HL-60 (cell line): ENCODE results near the gene NDC1.

Source experiments
- DNase-seq, 2 experiments: peaks; one replicate each; pipeline ENCODE4 v3.0.0-alpha.2; 2010 to 2020; ENCODE audit warnings: low read depth in 1 of 2, low spot score in 1 of 2
- H3K27ac ChIP-seq: fragments of 250-450 bp; sonication (Bioruptor Pico); replicated peaks from 2 replicates; pipeline ENCODE4 v1.5.1; 2020; ENCODE audit warnings: mild to moderate bottlenecking, moderate library complexity
- H3K27me3 ChIP-seq: fragments of 250-450 bp; sonication (Bioruptor Pico); 2 replicates; pipeline ENCODE4 v1.5.1; 2021; ENCODE audit warnings: mild to moderate bottlenecking, moderate library complexity; ENCODE audit not compliant: insufficient read depth, poor library complexity, severe bottlenecking
- H3K4me3 ChIP-seq: replicated peaks from 2 replicates; pipeline ENCODE4 v1.5.1; 2011; ENCODE audit warnings: mild to moderate bottlenecking, control low read depth, low read length; ENCODE audit not compliant: insufficient read depth
- GABPA ChIP-seq: IDR thresholded peaks from 2 replicates; pipeline ENCODE4 v1.6.1; 2012; ENCODE audit warnings: low read depth
- POLR2AphosphoS5 ChIP-seq: IDR thresholded peaks from 2 replicates; pipeline ENCODE4 v1.6.1; 2012; ENCODE audit warnings: low read depth
- SPI1 ChIP-seq: IDR thresholded peaks from 2 replicates; pipeline ENCODE4 v1.6.1; 2012; ENCODE audit warnings: low read depth, mild to moderate bottlenecking, borderline replicate concordance
- TF ChIP-seq, protein P1 (sequence below): IDR thresholded peaks from one replicate; pipeline ENCODE4 v1.5.1; 2011; ENCODE audit warnings: low read length, control low read depth, inconsistent platforms; ENCODE audit not compliant: insufficient read depth
- TF ChIP-seq, protein P2 (sequence below): IDR thresholded peaks from 2 replicates; pipeline ENCODE4 v1.6.1; 2012; ENCODE audit warnings: low read depth; ENCODE audit not compliant: insufficient replicate concordance

Gene NDC1

DNA sequence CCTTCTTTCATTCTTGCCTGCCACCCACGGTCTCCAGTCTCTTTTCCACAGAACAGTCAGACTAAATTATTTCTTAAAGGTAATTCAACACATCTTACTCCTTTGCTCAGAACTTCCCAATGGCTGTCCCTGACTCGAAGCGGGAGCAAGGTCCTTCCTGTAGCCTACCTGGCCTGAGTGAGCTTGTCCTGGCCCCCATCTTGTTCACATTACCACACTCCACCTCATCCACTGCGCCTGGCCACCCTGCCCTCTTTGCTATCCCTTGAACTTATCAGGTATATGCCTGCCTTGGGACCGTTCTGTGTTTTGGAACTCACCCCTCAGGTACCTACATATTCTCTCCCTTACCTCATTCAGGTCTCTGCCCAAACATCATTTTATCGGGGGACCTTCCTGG lies 85.8 kb downstream of the NDC1 start:
- Histone ChIP-seq H3K27ac (no peak overlapping the region), H3K4me3 (no peak overlapping the region), H3K27me3 (no peaks in the 10 kb centered on the region)
- TF ChIP-seq, protein P1, sequence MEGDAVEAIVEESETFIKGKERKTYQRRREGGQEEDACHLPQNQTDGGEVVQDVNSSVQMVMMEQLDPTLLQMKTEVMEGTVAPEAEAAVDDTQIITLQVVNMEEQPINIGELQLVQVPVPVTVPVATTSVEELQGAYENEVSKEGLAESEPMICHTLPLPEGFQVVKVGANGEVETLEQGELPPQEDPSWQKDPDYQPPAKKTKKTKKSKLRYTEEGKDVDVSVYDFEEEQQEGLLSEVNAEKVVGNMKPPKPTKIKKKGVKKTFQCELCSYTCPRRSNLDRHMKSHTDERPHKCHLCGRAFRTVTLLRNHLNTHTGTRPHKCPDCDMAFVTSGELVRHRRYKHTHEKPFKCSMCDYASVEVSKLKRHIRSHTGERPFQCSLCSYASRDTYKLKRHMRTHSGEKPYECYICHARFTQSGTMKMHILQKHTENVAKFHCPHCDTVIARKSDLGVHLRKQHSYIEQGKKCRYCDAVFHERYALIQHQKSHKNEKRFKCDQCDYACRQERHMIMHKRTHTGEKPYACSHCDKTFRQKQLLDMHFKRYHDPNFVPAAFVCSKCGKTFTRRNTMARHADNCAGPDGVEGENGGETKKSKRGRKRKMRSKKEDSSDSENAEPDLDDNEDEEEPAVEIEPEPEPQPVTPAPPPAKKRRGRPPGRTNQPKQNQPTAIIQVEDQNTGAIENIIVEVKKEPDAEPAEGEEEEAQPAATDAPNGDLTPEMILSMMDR = no peak
- TF ChIP-seq GABPA (no peak), POLR2AphosphoS5 (no peak), SPI1 (no peak)
- TF ChIP-seq, protein P2, sequence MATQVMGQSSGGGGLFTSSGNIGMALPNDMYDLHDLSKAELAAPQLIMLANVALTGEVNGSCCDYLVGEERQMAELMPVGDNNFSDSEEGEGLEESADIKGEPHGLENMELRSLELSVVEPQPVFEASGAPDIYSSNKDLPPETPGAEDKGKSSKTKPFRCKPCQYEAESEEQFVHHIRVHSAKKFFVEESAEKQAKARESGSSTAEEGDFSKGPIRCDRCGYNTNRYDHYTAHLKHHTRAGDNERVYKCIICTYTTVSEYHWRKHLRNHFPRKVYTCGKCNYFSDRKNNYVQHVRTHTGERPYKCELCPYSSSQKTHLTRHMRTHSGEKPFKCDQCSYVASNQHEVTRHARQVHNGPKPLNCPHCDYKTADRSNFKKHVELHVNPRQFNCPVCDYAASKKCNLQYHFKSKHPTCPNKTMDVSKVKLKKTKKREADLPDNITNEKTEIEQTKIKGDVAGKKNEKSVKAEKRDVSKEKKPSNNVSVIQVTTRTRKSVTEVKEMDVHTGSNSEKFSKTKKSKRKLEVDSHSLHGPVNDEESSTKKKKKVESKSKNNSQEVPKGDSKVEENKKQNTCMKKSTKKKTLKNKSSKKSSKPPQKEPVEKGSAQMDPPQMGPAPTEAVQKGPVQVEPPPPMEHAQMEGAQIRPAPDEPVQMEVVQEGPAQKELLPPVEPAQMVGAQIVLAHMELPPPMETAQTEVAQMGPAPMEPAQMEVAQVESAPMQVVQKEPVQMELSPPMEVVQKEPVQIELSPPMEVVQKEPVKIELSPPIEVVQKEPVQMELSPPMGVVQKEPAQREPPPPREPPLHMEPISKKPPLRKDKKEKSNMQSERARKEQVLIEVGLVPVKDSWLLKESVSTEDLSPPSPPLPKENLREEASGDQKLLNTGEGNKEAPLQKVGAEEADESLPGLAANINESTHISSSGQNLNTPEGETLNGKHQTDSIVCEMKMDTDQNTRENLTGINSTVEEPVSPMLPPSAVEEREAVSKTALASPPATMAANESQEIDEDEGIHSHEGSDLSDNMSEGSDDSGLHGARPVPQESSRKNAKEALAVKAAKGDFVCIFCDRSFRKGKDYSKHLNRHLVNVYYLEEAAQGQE = no peak
- DNase-seq = no peak

DNA sequence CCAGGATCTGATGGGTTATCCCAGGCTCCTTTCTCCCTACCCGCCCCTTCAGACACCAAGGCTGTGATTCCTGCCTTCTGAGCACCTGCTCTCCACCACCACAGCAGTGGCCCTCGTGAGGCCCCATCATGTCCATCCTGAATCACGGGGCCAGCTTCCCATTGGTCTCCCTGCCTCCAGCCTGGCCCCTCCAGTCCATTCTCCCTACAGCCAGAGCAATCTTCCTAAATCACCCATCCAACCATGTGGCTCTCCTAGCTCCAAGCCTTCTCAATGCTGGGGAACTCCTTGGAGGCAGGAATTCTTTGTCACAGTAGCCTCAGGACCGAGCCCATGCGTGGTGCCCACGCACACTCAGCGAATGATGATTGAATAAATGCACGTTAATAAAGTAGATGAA lies 90.3 kb downstream of the NDC1 start:
- H3K27me3 ChIP-seq = no peaks in the 10 kb centered on the region
- no peak overlapping the region for H3K27ac ChIP-seq
- no peak overlapping the region for H3K4me3 ChIP-seq
- no peak for DNase-seq
- TF ChIP-seq POLR2AphosphoS5 (no peak), GABPA (no peak), SPI1 (no peak)
- TF ChIP-seq, protein P1 = no peak
- TF ChIP-seq, protein P2 = no peak

DNA sequence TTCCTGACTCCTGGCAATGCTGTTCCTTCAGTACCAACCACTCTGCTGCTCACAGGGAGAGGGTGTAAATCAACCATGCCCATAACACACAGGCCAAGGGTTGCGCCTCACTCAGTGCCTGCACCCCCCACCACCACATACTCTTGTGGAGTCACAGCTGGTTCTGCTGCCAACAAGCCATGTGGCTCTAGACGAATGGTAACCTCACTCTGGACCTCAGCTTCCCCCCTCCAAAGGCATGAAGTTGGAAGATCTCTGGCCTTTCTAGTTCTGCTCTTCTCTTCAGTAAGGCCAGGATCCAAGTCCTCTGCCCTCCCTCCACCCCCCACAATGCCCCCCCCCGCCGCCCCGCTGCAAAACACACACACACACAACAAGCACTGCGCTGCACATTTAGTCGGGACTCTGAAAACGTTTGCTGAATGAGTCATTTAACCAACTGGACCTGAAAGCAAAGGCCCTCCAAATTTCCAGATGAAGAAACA lies 97.4 kb downstream of the NDC1 start:
- Histone ChIP-seq H3K27ac (no peak overlapping the region), H3K27me3 (peaks cover 42% of the 10 kb centered on the region), H3K4me3 (no peak overlapping the region)
- TF ChIP-seq GABPA (no peak), POLR2AphosphoS5 (no peak), SPI1 (no peak)
- TF ChIP-seq, protein P1 = no peak
- TF ChIP-seq, protein P2 = no peak
- DNase-seq = no peak
